ENCODE results near the gene FEM1B. TPM values are rescaled to one million over a fixed set of nuclear protein-coding genes. Genes with fewer than 3 reads are reported as not detected.
"Not testable (repeated sequence)": the region's sequence is repeated elsewhere in the genome, so short reads cannot be mapped to it uniquely, and the experiment has no call there.

Gene FEM1B
- 10 to 100 TPM; 61.1 to 70.1 (median 64.1) TPM for polyA plus RNA-seq (ENCODE audit: insufficient read length in 3 of 3)

- peak; percentile 79 to 84 (median 81) for DNase-seq (ENCODE audit: low read depth in 3 of 3, low spot score in 2 of 3)
Observed at GRCh38 chr15:68277603-68278344, at the start of gene FEM1B. Gene FEM1B, plus strand, starts transcription at chr15:68277745. Its CDS starts 673 bp downstream, at chr15:68278418.

- no peak for DNase-seq (ENCODE audit: low read depth in 3 of 3, low spot score in 2 of 3)
Observed at GRCh38 chr15:68228143-68228970, 49.2 kb upstream of the FEM1B start.

- DNase-seq (ENCODE audit: low read depth in 3 of 3, low spot score in 2 of 3): no peak
Observed at GRCh38 chr15:68228971-68229385, 48.6 kb upstream of the FEM1B start.

GRCh38 chr15:68229386-68230156, 48.0 kb upstream of the FEM1B start, which contains the start of gene CLN6:
Gene CLN6, minus strand, starts transcription at chr15:68229728. Its CDS starts 144 bp downstream, at chr15:68229584.
- peak in 2 of 3 donors; percentile 62 to 63 for DNase-seq (ENCODE audit: low read depth in 3 of 3, low spot score in 2 of 3)

- no peak for DNase-seq (ENCODE audit: low read depth in 3 of 3, low spot score in 2 of 3)
Observed at GRCh38 chr15:68230157-68231100, 47.1 kb upstream of the FEM1B start.

GRCh38 chr15:68231102-68231818, 46.3 kb upstream of the FEM1B start:
- no peak for DNase-seq (ENCODE audit: low read depth in 3 of 3, low spot score in 2 of 3)

GRCh38 chr15:68232449-68232848, 45.1 kb upstream of the FEM1B start:
- no peak for DNase-seq (ENCODE audit: low read depth in 3 of 3, low spot score in 2 of 3)

GRCh38 chr15:68232937-68233336, 44.6 kb upstream of the FEM1B start:
- no peak for DNase-seq (ENCODE audit: low read depth in 3 of 3, low spot score in 2 of 3)

GRCh38 chr15:68234060-68234459, 43.5 kb upstream of the FEM1B start:
- DNase-seq (ENCODE audit: low read depth in 3 of 3, low spot score in 2 of 3): no peak

GRCh38 chr15:68234520-68234919, 43.0 kb upstream of the FEM1B start:
- DNase-seq (ENCODE audit: low read depth in 3 of 3, low spot score in 2 of 3): not testable (repeated sequence)

GRCh38 chr15:68235022-68235421, 42.5 kb upstream of the FEM1B start:
- no peak for DNase-seq (ENCODE audit: low read depth in 3 of 3, low spot score in 2 of 3)

- no peak for DNase-seq (ENCODE audit: low read depth in 3 of 3, low spot score in 2 of 3)
Observed at GRCh38 chr15:68239025-68239424, 38.5 kb upstream of the FEM1B start.

GRCh38 chr15:68241088-68241935, 36.2 kb upstream of the FEM1B start:
- DNase-seq (ENCODE audit: low read depth in 3 of 3, low spot score in 2 of 3): no peak

- DNase-seq (ENCODE audit: low read depth in 3 of 3, low spot score in 2 of 3): no peak
Observed at GRCh38 chr15:68244235-68244634, 33.3 kb upstream of the FEM1B start.

- no peak for DNase-seq (ENCODE audit: low read depth in 3 of 3, low spot score in 2 of 3)
Observed at GRCh38 chr15:68249058-68249713, 28.4 kb upstream of the FEM1B start.

GRCh38 chr15:68252925-68253534, 24.5 kb upstream of the FEM1B start:
- peak in 1 of 3 donors; percentile 67 for DNase-seq (ENCODE audit: low read depth in 3 of 3, low spot score in 2 of 3)

Measured in right renal cortex interstitium (tissue), 3 donors.